Prostate gland (tissue), 2 donors: Measurements from ENCODE around the gene OSBP2.

ENCODE experiments used
- POLR2A ChIP-seq: fragments of 450-650 bp; IDR thresholded peaks from one replicate; pipeline ENCODE4 v1.6.1; 2016; ENCODE audit warnings: antibody characterized with exemption, mild to moderate bottlenecking
- POLR2AphosphoS5 ChIP-seq: sonication (generic); formaldehyde crosslinking; IDR thresholded peaks from one replicate; pipeline ENCODE4 v1.6.1; 2017; ENCODE audit warnings: antibody characterized with exemption
- TF ChIP-seq, protein P1 (sequence below), 4 experiments: fragments of 200-600 bp in 2 of 4; fragments of 450-650 bp in 2 of 4; sonication (generic) in 2 of 4; IDR thresholded peaks; 1 replicate in 3 of 4; 2 replicates in 1 of 4; pipeline ENCODE4 v1.5.1; 2016 to 2019; ENCODE audit warnings: antibody characterized with exemption in 4 of 4, mild to moderate bottlenecking in 2 of 4, moderate library complexity in 2 of 4

DNA sequence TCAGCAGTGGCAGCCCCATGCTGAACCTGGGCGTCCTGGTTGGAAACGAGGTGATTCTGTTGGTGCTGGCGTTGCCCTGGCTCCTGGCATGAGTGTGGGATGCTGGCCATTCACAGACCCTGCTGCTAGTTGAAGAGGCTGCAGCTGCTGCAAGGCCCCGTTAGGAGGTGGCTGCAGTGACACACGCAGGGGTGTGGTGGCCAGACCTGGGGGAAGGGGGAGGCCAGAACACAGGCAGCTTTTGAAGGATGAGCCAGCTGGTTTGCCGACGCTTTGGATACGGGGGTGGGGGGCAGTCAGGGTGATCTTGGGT lies 196.7 kb downstream of the OSBP2 start:
- TF ChIP-seq, protein P1, sequence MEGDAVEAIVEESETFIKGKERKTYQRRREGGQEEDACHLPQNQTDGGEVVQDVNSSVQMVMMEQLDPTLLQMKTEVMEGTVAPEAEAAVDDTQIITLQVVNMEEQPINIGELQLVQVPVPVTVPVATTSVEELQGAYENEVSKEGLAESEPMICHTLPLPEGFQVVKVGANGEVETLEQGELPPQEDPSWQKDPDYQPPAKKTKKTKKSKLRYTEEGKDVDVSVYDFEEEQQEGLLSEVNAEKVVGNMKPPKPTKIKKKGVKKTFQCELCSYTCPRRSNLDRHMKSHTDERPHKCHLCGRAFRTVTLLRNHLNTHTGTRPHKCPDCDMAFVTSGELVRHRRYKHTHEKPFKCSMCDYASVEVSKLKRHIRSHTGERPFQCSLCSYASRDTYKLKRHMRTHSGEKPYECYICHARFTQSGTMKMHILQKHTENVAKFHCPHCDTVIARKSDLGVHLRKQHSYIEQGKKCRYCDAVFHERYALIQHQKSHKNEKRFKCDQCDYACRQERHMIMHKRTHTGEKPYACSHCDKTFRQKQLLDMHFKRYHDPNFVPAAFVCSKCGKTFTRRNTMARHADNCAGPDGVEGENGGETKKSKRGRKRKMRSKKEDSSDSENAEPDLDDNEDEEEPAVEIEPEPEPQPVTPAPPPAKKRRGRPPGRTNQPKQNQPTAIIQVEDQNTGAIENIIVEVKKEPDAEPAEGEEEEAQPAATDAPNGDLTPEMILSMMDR (IDR thresholded peaks at IDR 0.05) = no peak
- no peak for TF ChIP-seq POLR2A
- TF ChIP-seq POLR2AphosphoS5 = no peak
